GM19238 (cell line): ENCODE data around the gene PCBP3.
"Not testable (repeated sequence)": the region's sequence is repeated elsewhere in the genome, so short reads cannot be mapped to it uniquely, and the experiment has no call there.

Experiments used
- DNase-seq: peaks from one replicate; pipeline ENCODE4 v3.0.0; 2011; ENCODE audit warnings: low spot score; ENCODE audit not compliant: insufficient read length

Gene PCBP3

GRCh38 chr21:45873418-45873817 is 229.9 kb downstream of the PCBP3 start:
- DNase-seq: no peak

- DNase-seq: no peak
Measured at GRCh38 chr21:45873866-45874265, 230.3 kb downstream of the PCBP3 start.

DNA sequence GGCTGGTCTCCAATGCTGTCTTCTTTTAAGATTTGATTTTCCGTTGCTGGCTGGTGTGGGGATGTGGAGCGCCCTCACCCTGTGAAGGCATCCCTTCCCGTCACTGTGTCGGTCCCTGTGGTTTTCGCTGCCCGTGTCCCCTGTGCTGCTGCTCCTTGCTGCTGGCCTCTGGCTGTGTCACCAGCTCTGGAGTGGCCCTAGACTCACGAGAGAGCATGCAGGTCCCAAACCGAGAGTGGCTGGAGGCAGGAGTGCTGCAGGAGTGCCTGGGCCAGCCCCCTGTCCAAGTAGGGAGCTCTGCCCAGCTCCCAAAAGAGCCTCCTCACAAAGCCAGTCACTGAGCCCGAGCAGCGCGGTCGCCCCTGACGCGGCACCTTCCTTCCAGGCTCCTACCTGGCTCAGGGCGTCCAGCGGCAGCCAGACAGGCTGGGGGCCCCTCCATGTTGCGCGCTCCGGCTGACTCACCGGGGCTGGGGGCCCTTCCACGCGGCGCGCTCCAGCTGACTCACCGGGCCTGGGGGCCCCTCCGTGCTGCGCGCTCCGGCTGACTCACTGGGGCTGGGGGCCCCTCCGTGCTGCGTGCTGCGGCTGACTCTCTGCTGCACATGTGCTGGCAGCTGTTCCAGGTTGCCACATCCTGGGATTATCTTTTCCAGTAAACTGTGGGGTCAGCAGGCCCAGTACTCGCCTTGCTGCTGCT is 231.3 kb downstream of the PCBP3 start:
- DNase-seq: no peak

GRCh38 chr21:45875416-45875760 is 231.9 kb downstream of the PCBP3 start:
- DNase-seq: no peak

- no peak for DNase-seq
Measured at GRCh38 chr21:45875881-45876280, 232.4 kb downstream of the PCBP3 start.

GRCh38 chr21:45876381-45877170 is 233.1 kb downstream of the PCBP3 start:
- no peak for DNase-seq

DNA sequence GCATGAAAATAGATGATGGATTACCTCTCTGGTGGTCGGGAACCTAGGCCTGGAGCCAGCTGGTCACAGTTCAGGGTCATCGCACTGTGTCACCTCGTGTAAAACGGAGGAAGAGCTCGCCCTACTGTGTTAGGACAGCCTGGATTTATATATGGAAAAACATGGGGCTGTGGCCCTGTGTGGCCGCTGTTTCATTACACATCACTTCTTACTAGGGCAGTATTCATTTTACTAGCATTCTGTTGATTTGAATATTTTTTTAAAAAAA is 233.6 kb downstream of the PCBP3 start:
- no peak for DNase-seq

DNA sequence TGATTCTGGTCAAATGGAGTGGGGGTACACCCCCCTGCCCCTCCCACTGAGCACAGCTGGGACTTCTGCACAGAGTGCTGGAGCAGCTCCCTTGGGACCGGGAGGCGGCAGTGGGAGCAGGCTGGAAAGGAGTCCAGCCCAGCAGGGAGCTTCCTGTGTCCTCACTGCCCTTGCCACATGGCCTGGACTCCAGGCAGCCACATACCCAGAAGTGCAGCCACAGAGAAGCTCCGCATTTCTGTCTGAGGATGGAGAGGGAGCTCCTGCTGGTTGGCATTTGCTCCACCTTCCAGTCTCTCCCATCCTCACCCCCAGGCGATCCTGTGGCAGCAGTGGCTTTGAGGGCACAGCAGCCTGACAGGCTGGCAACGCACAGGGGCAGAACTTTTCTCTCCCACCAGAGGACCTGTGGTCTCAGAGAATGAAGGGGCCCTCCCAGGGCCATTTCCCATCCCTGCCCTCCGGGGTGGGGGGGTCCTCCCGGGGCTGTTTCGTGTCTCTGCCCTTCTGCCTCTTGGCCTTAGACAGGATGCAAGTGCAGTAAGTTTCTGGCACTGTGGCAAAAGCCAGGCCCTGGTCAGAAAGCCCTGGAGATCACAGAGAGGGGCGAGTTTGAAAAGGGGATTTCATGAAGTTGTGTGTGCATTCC is 234.4 kb downstream of the PCBP3 start:
- no peak for DNase-seq

DNA sequence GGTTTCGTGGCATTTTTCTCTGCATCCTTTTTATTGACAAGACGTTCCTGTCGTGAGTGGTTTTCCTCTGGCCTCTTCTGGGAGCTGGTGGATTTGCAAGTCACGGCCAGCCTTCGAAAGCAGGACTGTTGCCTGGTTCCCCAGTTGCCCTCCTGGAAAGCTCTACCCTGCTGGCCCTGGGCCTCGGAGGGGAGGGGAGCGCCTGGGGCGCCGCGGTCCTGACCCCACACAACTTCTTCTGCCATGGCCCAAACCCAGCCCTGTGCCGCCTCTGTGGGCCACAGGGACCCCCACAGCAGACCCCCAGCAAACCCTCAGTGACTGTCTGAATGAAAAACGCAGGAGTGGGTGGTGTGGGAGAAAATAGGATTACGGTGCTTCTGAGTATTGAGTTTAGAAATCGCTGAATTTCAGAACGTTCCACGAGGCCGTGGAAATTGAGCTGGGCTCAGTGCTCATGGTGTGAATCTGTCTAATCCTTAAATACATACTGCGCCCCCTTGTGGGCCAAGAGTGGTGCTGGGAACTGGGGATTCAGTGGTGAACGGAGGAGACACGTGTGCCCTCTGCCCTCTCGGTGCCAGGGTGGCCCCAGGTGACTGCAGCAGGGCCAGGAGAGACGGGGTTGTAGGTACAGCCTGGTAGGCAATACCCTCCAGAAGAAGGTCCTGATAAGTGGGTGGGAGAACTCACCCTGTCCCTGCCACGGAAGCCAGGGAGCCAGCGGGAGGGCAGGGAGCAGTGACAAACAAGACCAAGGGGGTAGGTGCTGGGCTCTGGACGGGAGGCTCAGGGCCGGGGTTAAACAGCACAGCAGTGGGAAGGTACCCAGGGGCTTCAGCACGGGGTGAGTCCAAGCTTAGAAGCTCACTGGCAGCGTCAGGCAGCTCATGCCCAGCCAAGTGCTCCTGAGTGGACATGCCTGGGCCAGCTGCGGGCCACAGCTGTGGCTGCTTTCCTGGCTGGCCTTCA is 236.9 kb downstream of the PCBP3 start:
- peak; percentile 63 for DNase-seq

DNA sequence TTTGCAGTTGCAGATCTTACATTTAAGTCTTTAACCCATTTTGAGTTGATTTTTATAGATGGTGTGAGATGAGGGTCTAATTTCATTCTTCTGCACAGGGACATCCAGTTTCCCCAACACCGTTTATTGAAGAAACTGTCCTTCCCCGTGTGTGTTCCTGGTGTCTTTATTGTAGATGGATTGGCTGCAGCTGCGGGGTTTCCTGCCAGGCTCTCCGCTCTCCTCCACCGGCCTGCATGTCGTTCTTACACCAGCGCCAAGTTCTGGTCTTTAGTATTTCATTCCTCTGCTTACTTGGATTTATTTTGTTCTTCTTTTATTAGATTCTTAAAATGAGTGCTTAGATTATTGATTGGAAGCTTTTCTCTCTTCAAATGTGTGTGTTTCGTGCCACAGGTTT is 239.1 kb downstream of the PCBP3 start:
- no peak for DNase-seq

GRCh38 chr21:45883090-45883489 is 239.6 kb downstream of the PCBP3 start:
- no peak for DNase-seq

DNA sequence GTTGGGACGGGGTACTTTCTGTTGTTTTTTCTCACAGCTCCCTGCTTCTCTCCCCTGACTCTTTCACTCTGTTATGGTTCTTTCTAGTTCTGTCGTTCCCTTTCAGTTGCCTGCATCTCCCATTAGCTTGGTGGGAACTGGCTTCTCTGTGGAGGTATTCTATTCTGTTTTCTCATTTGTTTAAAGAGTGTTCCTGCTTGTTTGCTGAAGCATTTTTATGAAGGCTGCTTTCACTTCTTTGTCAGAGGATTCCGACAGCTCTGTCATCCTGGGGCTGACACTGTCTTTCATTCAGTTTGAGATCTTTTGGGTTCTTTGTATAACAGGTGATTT is 242.0 kb downstream of the PCBP3 start:
- DNase-seq: no peak

DNA sequence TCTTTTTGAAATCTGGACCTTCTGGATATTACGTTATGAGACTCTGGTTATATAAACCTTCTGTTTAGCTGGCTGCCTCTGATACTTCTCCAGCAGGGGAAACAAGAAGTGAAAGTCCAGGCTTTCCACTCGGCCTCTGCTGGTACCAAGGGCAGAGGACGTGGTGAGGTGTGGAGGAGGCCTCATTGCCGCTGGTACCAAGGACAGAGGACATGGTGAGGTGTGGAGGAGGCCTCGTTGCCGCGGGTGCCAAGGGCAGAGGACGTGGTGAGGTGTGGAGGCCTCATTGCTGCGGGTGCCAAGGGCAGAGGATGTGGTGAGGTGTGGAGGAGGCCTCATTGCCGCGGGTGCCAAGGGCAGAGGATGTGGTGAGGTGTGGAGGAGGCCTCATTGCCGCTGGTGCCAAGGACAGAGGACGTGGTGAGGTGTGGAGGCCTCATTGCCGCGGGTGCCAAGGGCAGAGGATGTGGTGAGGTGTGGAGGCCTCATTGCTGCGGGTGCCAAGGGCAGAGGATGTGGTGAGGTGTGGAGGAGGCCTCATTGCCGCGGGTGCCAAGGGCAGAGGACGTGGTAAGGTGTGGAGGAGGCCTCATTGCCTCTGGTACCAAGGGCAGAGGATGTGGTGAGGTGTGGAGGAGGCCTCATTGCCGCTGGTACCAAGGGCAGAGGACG is 242.5 kb downstream of the PCBP3 start:
- DNase-seq: not testable (repeated sequence)

GRCh38 chr21:45886610-45887026 is 243.1 kb downstream of the PCBP3 start:
- no peak for DNase-seq

GRCh38 chr21:45887120-45887611 is 243.6 kb downstream of the PCBP3 start:
- DNase-seq: no peak

- DNase-seq: no peak
Measured at GRCh38 chr21:45887788-45888187, 244.3 kb downstream of the PCBP3 start.

GRCh38 chr21:45888386-45889009 is 245.0 kb downstream of the PCBP3 start:
- no peak for DNase-seq

DNA sequence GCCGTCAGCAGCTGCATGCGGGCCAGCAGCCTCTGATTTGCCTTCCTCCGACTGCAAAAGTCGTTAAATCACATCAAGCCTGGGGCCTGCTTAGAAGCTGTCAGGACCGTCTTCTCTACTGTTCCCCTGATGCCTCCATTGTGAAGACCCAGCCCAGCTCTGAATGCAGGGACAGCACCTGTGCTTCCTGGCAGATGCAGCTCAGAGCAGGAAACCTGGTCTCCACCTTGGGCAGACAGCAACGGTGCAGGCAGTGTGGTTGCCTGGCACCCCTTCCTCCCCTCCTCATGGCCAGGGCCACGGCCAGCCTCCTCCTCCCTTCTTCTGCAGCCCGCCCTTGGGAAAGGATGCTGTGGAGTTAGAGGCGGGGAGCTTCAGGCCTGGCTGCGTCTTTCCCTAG is 245.7 kb downstream of the PCBP3 start:
- DNase-seq: no peak

DNA sequence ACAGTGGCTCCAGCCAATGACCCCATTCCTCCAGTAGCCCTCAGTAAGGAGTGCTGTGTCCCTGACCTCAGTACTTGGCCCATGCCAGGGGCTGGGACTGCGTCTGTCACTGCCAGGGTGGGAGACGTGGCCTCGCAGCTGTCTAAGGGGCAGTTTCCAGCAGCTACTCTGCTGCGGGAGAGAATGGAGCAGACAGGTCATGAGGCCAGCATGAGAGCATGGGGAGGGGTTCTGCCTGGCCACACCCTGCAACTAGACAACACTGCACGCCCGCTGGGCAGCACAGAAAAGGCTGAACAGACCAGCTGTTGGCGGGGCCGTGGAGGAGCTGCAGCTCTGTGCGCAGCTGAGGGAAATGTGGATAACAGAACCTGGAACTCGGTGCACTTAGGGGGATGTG is 246.4 kb downstream of the PCBP3 start:
- DNase-seq: no peak

DNA sequence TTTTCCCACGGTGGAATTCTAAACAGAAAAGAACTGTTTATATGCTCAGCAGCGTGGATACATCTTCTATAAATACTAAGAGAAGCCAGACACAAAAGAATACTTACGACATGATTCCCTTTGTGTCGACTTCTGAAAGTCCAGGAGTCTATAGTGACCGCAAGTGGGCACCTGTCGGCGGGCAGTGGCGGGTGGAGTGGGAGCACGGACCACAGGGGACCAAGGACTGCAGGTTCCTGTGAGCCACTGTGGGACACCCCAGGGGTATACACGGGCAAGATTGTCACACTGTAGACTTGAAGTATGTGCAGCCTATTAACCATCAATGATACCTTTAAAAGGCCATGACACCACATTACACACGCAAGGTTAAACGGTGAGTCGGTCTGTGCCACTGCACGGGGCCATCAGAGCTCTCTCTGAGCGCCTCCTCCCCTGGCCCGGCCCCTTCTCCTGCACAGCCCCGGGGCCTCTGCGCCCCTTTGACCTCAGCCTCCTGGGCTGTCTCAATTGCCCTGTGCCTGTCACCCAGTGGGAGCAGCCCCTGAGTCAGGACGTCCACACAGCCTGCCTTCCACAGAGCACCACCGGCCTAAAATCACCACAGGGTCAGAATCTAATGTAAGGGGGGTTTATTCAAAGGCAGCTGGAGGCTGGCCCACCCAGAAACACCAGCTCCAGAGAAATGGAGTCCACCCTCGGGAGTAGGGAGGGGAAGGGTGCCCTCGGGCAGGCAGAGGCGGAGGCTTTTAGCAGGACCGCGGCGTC is 248.0 kb downstream of the PCBP3 start:
- no peak for DNase-seq
